Natural killer cell (primary cell): Measurements from ENCODE around the gene LTBP3. TPM values are rescaled to one million over a fixed set of nuclear protein-coding genes. Genes with fewer than 3 reads are reported as not detected.

ENCODE experiments used
- ATAC-seq, 3 donors: fragments of 150-1000 bp in 2 of 3; fragments of 200-7000 bp in 1 of 3; cut with Tn5 transposase; 1 replicate in 1 of 3; 2 replicates in 2 of 3; pipeline ENCODE4 v1.10.0; 2021; ENCODE audit warnings: mild to moderate bottlenecking in 2 of 3, moderate library complexity in 2 of 3
- DNase-seq, 2 donors: peaks; one replicate each; pipeline versions ENCODE4 v3.0.0 to v3.0.0-alpha.2; 2013 to 2021; ENCODE audit warnings: mixed read lengths in 1 of 2
- H3K27ac ChIP-seq: one replicate; pipeline ENCODE4 v1.5.1; 2013; ENCODE audit warnings: mild to moderate bottlenecking, low read length
- H3K27me3 ChIP-seq: one replicate; pipeline ENCODE4 v1.6.1; 2013; ENCODE audit warnings: low read length; ENCODE audit not compliant: control insufficient read depth, insufficient read depth
- H3K36me3 ChIP-seq: one replicate; pipeline ENCODE4 v1.6.1; 2013; ENCODE audit warnings: low read length; ENCODE audit not compliant: control insufficient read depth, insufficient read depth
- H3K4me1 ChIP-seq: one replicate; pipeline ENCODE4 v1.6.1; 2013; ENCODE audit warnings: low read length; ENCODE audit not compliant: control insufficient read depth, insufficient read depth
- H3K4me3 ChIP-seq: one replicate; pipeline ENCODE4 v1.5.1; 2013; ENCODE audit warnings: low read length
- H3K9me3 ChIP-seq: one replicate; pipeline ENCODE4 v1.6.1; 2013; ENCODE audit warnings: low read length; ENCODE audit not compliant: control insufficient read depth, insufficient read depth
- H3K27ac Mint-ChIP-seq, 2 donors: one replicate each; pipeline ENCODE4 v1.8.0; 2022; ENCODE audit warnings: mild to moderate bottlenecking in 2 of 2, mixed read lengths in 2 of 2, moderate library complexity in 1 of 2
- H3K27me3 Mint-ChIP-seq, 2 donors: one replicate each; pipeline ENCODE4 v1.8.0; 2022; ENCODE audit warnings: low read depth in 2 of 2, mixed read lengths in 2 of 2
- H3K36me3 Mint-ChIP-seq: one replicate; pipeline ENCODE4 v1.8.0; 2022; ENCODE audit warnings: mixed read lengths
- H3K4me1 Mint-ChIP-seq, 2 donors: one replicate each; pipeline ENCODE4 v1.8.0; 2022; ENCODE audit warnings: mixed read lengths in 2 of 2
- H3K4me3 Mint-ChIP-seq: one replicate; pipeline ENCODE4 v1.8.0; 2022; ENCODE audit warnings: mild to moderate bottlenecking, moderate library complexity, mixed read lengths
- H3K9me3 Mint-ChIP-seq, 2 donors: one replicate each; pipeline ENCODE4 v1.8.0; 2022; ENCODE audit warnings: mixed read lengths in 2 of 2
- WGBS: methylation state at CpG from one replicate; pipeline ENCODE4 v1.1.7; 2013; ENCODE audit warnings: missing lambda C conversion rate; ENCODE audit not compliant: insufficient coverage; 5-methylcytosine and 5-hydroxymethylcytosine counted together
- intact Hi-C: fragments of 100-400 bp; cut with micrococcal nuclease; formaldehyde crosslinking; loops from one replicate; pipeline ENCODE4 v1.14.2; 2022
- total RNA-seq, 4 donors: library from RNA; stranded (reverse); fragments of 120-200 nt in 1 of 4; gene quantifications; one replicate each; pipeline versions ENCODE4 v1.2.3 to v1.2.4, GENCODE V29; 2013 to 2022
- TF ChIP-seq, protein P1 (sequence below): fragments of 200-600 bp; IDR thresholded peaks from one replicate; pipeline ENCODE4 v1.8.0; 2022; ENCODE audit warnings: antibody characterized with exemption

The LTBP3 gene
- total RNA-seq, 3 donors from 2014 or later (not counting 1 experiment from before 2014, with no cell fraction given) = 121 to 155 (median 140) TPM

DNA sequence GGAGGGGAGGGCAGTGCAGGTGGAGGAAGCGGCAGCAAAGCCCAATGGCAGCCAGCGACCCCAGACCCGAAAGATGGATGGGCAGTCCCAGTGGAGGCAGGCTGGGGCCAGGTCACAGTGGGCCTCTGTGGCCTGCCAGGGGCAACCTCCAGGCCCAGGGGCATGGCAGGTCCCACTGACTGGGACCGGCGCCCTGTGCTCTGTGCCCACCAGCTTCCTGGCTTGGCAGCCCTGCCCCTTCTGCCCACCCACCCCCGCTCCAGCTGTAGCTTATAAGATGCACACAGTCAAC, 41.7 kb upstream of the LTBP3 start:
- WGBS = 96% methylated on average over 6 of the region's 6 CpGs

DNA sequence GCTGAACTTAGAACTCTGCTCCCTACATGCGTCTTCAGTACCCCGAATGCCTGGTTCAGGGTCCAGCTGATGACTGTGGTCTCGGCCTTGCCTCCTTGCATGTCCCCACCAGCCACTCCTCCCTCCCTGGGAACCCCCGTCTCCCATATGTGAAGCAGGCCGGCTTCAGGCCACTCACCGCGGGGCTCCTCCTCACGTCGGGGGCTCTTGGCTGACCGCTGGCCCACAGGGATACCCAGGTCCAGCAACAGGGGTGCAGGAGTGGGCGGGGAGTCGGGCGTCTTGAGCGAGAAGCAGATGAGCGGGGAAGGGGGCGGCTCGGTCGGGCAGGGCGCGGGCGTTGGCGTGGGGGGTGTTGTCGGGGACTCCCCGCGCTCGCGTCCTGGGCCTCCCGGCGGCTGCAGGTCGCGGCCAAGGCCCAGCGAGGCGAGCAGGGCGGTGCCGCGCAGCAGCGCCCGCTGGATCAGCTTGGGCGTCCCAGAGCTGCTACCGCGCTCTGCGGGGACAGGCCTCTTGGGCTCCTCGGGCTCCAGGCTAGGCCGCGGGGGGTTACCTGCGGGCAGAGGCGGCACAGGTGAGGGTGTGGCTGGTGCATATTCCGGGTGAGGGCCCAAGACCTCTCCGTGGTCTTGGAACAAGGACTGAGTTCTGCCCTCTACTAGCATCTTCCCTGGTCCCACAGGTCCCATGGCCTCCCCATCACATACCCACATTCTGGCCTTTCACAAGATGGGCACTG, 41.2 kb upstream of the LTBP3 start:
- TF ChIP-seq, protein P1, sequence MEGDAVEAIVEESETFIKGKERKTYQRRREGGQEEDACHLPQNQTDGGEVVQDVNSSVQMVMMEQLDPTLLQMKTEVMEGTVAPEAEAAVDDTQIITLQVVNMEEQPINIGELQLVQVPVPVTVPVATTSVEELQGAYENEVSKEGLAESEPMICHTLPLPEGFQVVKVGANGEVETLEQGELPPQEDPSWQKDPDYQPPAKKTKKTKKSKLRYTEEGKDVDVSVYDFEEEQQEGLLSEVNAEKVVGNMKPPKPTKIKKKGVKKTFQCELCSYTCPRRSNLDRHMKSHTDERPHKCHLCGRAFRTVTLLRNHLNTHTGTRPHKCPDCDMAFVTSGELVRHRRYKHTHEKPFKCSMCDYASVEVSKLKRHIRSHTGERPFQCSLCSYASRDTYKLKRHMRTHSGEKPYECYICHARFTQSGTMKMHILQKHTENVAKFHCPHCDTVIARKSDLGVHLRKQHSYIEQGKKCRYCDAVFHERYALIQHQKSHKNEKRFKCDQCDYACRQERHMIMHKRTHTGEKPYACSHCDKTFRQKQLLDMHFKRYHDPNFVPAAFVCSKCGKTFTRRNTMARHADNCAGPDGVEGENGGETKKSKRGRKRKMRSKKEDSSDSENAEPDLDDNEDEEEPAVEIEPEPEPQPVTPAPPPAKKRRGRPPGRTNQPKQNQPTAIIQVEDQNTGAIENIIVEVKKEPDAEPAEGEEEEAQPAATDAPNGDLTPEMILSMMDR = no peak
- H3K4me3 ChIP-seq = no peak overlapping the region
- H3K27ac ChIP-seq = no peak overlapping the region
- Mint-ChIP-seq H3K4me1 (peaks cover 0 to 10% of the 10 kb centered on the region in 2 donors), H3K36me3 (no peaks in the 10 kb centered on the region), H3K9me3 (no peaks in the 10 kb centered on the region), H3K27me3 (no peaks in the 10 kb centered on the region), H3K4me3 (no peak overlapping the region), H3K27ac (no peak overlapping the region)
- H3K9me3 ChIP-seq = no peaks in the 10 kb centered on the region
- H3K4me1 ChIP-seq = peaks cover 9% of the 10 kb centered on the region
- no peak for DNase-seq
- no peaks in the 10 kb centered on the region for H3K27me3 ChIP-seq
- intact Hi-C loops = no loop called here
- peaks cover 28% of the 10 kb centered on the region for H3K36me3 ChIP-seq
- 98% methylated on average over 49 of the region's 49 CpGs for WGBS
- no peak for ATAC-seq

More for the DNA sequence above, 41.7 kb upstream of the LTBP3 start:
- peaks cover 31% of the 10 kb centered on the region for H3K36me3 ChIP-seq
- DNase-seq (no peak), ATAC-seq (no peak)
- intact Hi-C loops = no loop called here
- Mint-ChIP-seq H3K4me3 (no peak overlapping the region), H3K36me3 (no peaks in the 10 kb centered on the region), H3K27ac (no peak overlapping the region), H3K9me3 (no peaks in the 10 kb centered on the region), H3K4me1 (peaks cover 0 to 9% of the 10 kb centered on the region in 2 donors), H3K27me3 (no peaks in the 10 kb centered on the region)
- TF ChIP-seq, protein P1 = no peak
- H3K27ac ChIP-seq = no peak overlapping the region
- H3K27me3 ChIP-seq = no peaks in the 10 kb centered on the region
- H3K4me1 ChIP-seq = peaks cover 8% of the 10 kb centered on the region
- H3K4me3 ChIP-seq = no peak overlapping the region
- H3K9me3 ChIP-seq = no peaks in the 10 kb centered on the region

- no peak overlapping the region for H3K27ac Mint-ChIP-seq
- no peaks in the 10 kb centered on the region for H3K36me3 Mint-ChIP-seq
- WGBS = 96% methylated on average over 16 of the region's 16 CpGs
- no peak overlapping the region for H3K4me3 Mint-ChIP-seq
- Histone ChIP-seq H3K4me1 (peaks cover 9% of the 10 kb centered on the region), H3K4me3 (no peak overlapping the region), H3K27ac (no peak overlapping the region), H3K36me3 (peaks cover 21% of the 10 kb centered on the region), H3K27me3 (no peaks in the 10 kb centered on the region), H3K9me3 (no peaks in the 10 kb centered on the region)
- H3K9me3 Mint-ChIP-seq = no peaks in the 10 kb centered on the region
- TF ChIP-seq, protein P1 = no peak
- H3K4me1 Mint-ChIP-seq = peaks cover 0 to 10% of the 10 kb centered on the region in 2 donors
- no peaks in the 10 kb centered on the region for H3K27me3 Mint-ChIP-seq
- no peak for ATAC-seq
- intact Hi-C loops = no loop called here
- DNase-seq = no peak
Observed at GRCh38 chr11:65598258-65598699, 40.1 kb upstream of the LTBP3 start.

- peaks cover 9% of the 10 kb centered on the region for H3K4me1 ChIP-seq
- TF ChIP-seq, protein P1 = no peak
- ATAC-seq (no peak), DNase-seq (no peak)
- H3K27me3 ChIP-seq = no peaks in the 10 kb centered on the region
- peaks cover 32% of the 10 kb centered on the region for H3K36me3 ChIP-seq
- no peaks in the 10 kb centered on the region for H3K9me3 Mint-ChIP-seq
- no peaks in the 10 kb centered on the region for H3K27me3 Mint-ChIP-seq
- no peaks in the 10 kb centered on the region for H3K36me3 Mint-ChIP-seq
- H3K4me3 Mint-ChIP-seq = no peak overlapping the region
- 89% methylated on average over 6 of the region's 6 CpGs for WGBS
- intact Hi-C loops = no loop called here
- H3K27ac ChIP-seq = no peak overlapping the region
- H3K4me1 Mint-ChIP-seq = peaks cover 0 to 10% of the 10 kb centered on the region in 2 donors
- no peak overlapping the region for H3K4me3 ChIP-seq
- no peaks in the 10 kb centered on the region for H3K9me3 ChIP-seq
- H3K27ac Mint-ChIP-seq = peak overlapping the region in 1 of 2 donors; percentile 24
Observed at GRCh38 chr11:65596520-65596919, 38.4 kb upstream of the LTBP3 start.
